ENCODE data around the gene UGT1A9. TPM values are rescaled to one million over a fixed set of nuclear protein-coding genes. Genes with fewer than 3 reads are reported as not detected.

Gene UGT1A9
- total RNA-seq, 2 experiments from 2014 or later: not detected

DNA sequence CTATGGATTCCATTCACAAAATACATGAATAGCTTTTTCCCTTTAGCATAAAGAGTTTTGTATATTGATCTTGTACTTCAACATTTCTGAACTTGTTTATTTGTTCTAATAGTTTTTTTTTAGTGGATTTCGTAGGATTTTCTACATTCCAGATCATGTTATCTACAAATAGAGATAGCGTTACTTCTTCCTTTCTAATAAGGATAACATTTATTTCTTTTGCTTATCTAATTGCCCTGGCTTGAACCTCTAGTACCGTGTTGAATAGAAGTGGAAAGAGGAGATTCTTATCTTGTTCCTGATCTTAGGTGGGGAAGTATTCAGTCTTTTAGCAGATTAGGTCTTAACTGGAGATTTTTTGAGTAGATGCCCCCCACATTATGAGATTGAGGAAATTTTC, 30.5 kb downstream of the UGT1A9 start:
- no peaks in the 10 kb centered on the region for H3K9me3 Mint-ChIP-seq
- H3K4me1 Mint-ChIP-seq (ENCODE audit: low read depth): no peaks in the 10 kb centered on the region
- no peak overlapping the region for H3K27ac Mint-ChIP-seq
- H3K27me3 Mint-ChIP-seq: peaks cover 8% of the 10 kb centered on the region
- no peak overlapping the region for H3K4me3 Mint-ChIP-seq
- no peak for DNase-seq
- CTCF ChIA-PET: no interaction called here
- intact Hi-C loops (cut with micrococcal nuclease): no loop called here
- H3K36me3 Mint-ChIP-seq: no peaks in the 10 kb centered on the region
- POLR2A ChIA-PET: no interaction called here

GRCh38 chr2:233705911-233706506, 34.3 kb downstream of the UGT1A9 start:
- Mint-ChIP-seq H3K36me3 (no peaks in the 10 kb centered on the region), H3K9me3 (no peaks in the 10 kb centered on the region), H3K4me1 (ENCODE audit: low read depth) (no peaks in the 10 kb centered on the region), H3K27ac (no peak overlapping the region), H3K27me3 (peaks cover 9% of the 10 kb centered on the region), H3K4me3 (no peak overlapping the region)
- intact Hi-C loops (cut with micrococcal nuclease): no loop called here
- ChIA-PET POLR2A (no interaction called here), CTCF (no interaction called here)
- DNase-seq: no peak

- POLR2A ChIA-PET: no interaction called here
These were observed 35.0 kb downstream of the UGT1A9 start for GRCh38 chr2:233706720-233707119.

GRCh38 chr2:233707940-233708644, 36.4 kb downstream of the UGT1A9 start:
- Mint-ChIP-seq H3K27ac (no peak overlapping the region), H3K4me1 (ENCODE audit: low read depth) (no peaks in the 10 kb centered on the region), H3K9me3 (no peaks in the 10 kb centered on the region), H3K36me3 (no peaks in the 10 kb centered on the region), H3K27me3 (peaks cover 17% of the 10 kb centered on the region), H3K4me3 (no peak overlapping the region)
- POLR2A ChIA-PET: no interaction called here
- intact Hi-C loops (cut with micrococcal nuclease): no loop called here
- CTCF ChIA-PET: no interaction called here
- DNase-seq: no peak

More at GRCh38 chr2:233706720-233707119, 35.0 kb downstream of the UGT1A9 start:
- intact Hi-C loops (cut with micrococcal nuclease): no loop called here
- Mint-ChIP-seq H3K9me3 (no peaks in the 10 kb centered on the region), H3K27me3 (peaks cover 12% of the 10 kb centered on the region), H3K27ac (no peak overlapping the region), H3K4me1 (ENCODE audit: low read depth) (no peaks in the 10 kb centered on the region), H3K4me3 (no peak overlapping the region), H3K36me3 (no peaks in the 10 kb centered on the region)
- CTCF ChIA-PET: no interaction called here
- DNase-seq: no peak

DNA sequence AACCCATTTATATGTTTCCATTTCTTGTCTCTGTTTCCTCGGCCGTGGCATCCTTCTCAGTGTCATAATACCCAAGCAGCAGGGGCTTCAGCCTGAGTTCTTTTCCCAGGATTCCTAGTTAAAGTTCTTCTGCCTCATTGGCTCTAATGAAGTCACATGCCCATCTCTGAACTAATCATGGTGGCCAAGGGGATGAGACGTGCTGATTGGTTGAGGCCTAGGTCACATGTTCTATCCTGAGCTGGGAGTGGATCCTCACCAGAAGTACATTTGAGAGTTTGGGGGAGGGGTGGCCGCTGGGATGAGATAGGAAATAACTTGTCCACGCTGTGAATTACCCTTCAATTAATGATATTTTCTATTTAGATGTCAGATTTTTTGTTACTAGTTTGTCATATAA, 37.2 kb downstream of the UGT1A9 start:
- Mint-ChIP-seq H3K4me3 (no peak overlapping the region), H3K27me3 (peaks cover 23% of the 10 kb centered on the region), H3K4me1 (ENCODE audit: low read depth) (no peaks in the 10 kb centered on the region), H3K27ac (no peak overlapping the region), H3K9me3 (no peaks in the 10 kb centered on the region), H3K36me3 (no peaks in the 10 kb centered on the region)
- no peak for DNase-seq
- intact Hi-C loops (cut with micrococcal nuclease): no loop called here
- ChIA-PET CTCF (no interaction called here), POLR2A (no interaction called here)

DNA sequence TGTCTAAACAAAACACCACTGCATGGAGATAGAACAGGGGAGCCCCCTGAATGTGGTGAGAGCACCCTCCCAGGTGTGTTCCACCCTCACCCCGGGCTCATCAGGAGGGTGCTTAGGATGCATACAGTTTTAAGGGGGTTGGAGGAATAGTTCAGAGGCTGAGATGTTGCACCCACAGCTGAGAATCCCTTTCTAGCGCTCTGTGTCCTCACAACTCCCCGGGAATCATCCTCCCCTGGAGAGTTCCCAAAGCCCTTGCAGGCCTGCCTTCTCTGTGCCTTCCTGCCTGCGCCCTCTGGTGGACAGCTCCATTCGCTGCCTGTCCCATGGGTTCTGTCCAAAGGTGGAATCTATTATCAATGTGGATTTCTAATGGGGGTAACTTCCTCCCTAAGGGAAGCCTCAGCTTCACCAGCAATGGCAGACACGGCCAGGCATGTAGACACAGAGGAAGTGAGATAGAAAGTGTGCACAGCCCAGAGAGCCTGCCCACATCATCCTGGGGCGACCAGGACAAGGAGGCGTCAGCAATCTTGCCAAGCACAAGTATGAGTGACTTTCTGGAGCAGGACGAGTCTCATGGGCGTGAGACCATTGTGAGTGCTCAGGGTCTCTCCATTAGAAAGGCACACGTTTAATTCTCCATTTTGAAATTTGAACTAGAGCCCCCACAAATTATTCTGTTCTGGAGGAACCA, 39.8 kb downstream of the UGT1A9 start:
- intact Hi-C loops (cut with micrococcal nuclease): loop anchor here (10.0 kb wide), 1 partner anchor 307 kb away; no protein-coding TSS in a partner anchor
- CTCF ChIA-PET: interaction anchor here (0.7 to 2.6 kb wide), 9 partner anchors 8 to 268 kb away, joined by 3 to 6 read pairs (median 3); partner anchors contain the start of gene UGT1A6
- Mint-ChIP-seq H3K27ac (no peak overlapping the region), H3K36me3 (no peaks in the 10 kb centered on the region), H3K4me3 (no peak overlapping the region), H3K27me3 (peaks cover 29% of the 10 kb centered on the region), H3K4me1 (ENCODE audit: low read depth) (no peaks in the 10 kb centered on the region), H3K9me3 (no peaks in the 10 kb centered on the region)
- DNase-seq: peak; percentile 75
- POLR2A ChIA-PET: no interaction called here

DNA sequence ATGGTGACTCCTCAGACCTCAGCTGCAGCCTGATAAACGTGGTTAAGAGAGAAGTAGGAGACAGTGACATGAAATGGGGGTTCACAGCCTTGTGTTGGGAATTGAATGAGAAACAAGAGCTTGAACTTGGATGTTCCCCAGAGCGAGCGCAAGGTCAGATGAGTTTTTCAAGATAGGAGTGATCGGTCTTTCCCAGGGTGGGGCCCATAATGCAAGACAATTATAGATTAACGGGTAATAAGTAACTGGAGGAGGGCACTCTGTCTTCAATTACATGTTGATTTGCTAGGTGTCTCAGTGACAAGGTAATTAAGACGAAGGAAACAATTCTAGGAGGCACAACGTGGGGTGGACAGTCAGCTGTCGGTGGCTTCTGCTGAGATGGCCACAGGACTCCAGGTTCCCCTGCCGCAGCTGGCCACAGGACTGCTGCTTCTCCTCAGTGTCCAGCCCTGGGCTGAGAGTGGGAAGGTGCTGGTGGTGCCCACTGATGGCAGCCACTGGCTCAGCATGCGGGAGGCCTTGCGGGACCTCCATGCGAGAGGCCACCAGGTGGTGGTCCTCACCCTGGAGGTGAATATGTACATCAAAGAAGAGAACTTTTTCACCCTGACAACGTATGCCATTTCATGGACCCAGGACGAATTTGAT, 41.0 kb downstream of the UGT1A9 start, which contains the start of gene UGT1A5:
Gene UGT1A5 (plus strand): TSS at position 297 of the 651 bp plus-strand sequence. CDS start 85 bp downstream, at position 382.
- H3K4me1 Mint-ChIP-seq (ENCODE audit: low read depth): no peaks in the 10 kb centered on the region
- no peak for DNase-seq
- ChIA-PET POLR2A (no interaction called here), CTCF (interaction anchor here (2.6 kb wide), 1 partner anchor 111 kb away, joined by 6 read pairs; no protein-coding TSS in a partner anchor)
- peaks cover 30% of the 10 kb centered on the region for H3K27me3 Mint-ChIP-seq
- H3K36me3 Mint-ChIP-seq: no peaks in the 10 kb centered on the region
- no peak within 1 kb of the TSS for H3K4me3 Mint-ChIP-seq
- intact Hi-C loops (cut with micrococcal nuclease): loop anchor here (10.0 kb wide), 1 partner anchor 308 kb away; no protein-coding TSS in a partner anchor
- H3K9me3 Mint-ChIP-seq: no peaks in the 10 kb centered on the region
- no peak within 1 kb of the TSS for H3K27ac Mint-ChIP-seq

GRCh38 chr2:233713262-233713615, 41.5 kb downstream of the UGT1A9 start:
- Mint-ChIP-seq H3K9me3 (no peaks in the 10 kb centered on the region), H3K4me3 (no peak overlapping the region), H3K36me3 (no peaks in the 10 kb centered on the region), H3K4me1 (ENCODE audit: low read depth) (no peaks in the 10 kb centered on the region), H3K27ac (no peak overlapping the region), H3K27me3 (peaks cover 30% of the 10 kb centered on the region)
- intact Hi-C loops (cut with micrococcal nuclease): loop anchor here (10.0 kb wide), 1 partner anchor 308 kb away; no protein-coding TSS in a partner anchor
- ChIA-PET CTCF (interaction anchor here (2.6 kb wide), 1 partner anchor 111 kb away, joined by 6 read pairs; no protein-coding TSS in a partner anchor), POLR2A (no interaction called here)
- DNase-seq: no peak

- no peak for DNase-seq
- H3K27me3 Mint-ChIP-seq: peaks cover 33% of the 10 kb centered on the region
- no peaks in the 10 kb centered on the region for H3K4me1 Mint-ChIP-seq (ENCODE audit: low read depth)
- no peaks in the 10 kb centered on the region for H3K9me3 Mint-ChIP-seq
- intact Hi-C loops (cut with micrococcal nuclease): loop anchor here (10.0 kb wide), 1 partner anchor 309 kb away; no protein-coding TSS in a partner anchor
- CTCF ChIA-PET: no interaction called here
- H3K4me3 Mint-ChIP-seq: no peak overlapping the region
- POLR2A ChIA-PET: no interaction called here
- H3K27ac Mint-ChIP-seq: no peak overlapping the region
- no peaks in the 10 kb centered on the region for H3K36me3 Mint-ChIP-seq
These were observed 42.4 kb downstream of the UGT1A9 start for GRCh38 chr2:233714121-233714520.

DNA sequence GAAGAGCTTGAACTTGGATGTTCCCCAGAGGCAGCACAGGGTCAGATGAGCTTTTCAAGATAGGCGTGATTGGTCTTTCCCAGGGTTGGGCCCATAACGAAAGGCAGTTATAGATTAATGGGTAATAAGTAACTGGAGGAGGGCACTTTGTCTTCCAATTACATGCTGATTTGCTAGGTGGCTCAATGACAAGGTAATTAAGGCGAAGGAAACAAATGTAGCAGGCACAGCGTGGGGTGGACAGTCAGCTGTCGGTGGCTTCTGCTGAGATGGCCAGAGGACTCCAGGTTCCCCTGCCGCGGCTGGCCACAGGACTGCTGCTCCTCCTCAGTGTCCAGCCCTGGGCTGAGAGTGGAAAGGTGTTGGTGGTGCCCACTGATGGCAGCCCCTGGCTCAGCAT, 46.9 kb downstream of the UGT1A9 start, which contains the start of gene UGT1A4:
Gene UGT1A4 (plus strand): TSS at position 185 of the 400 bp plus-strand sequence. CDS start 85 bp downstream, at position 270.
- Mint-ChIP-seq H3K27ac (no peak within 1 kb of the TSS), H3K27me3 (peaks cover 30% of the 10 kb centered on the region), H3K4me1 (ENCODE audit: low read depth) (no peaks in the 10 kb centered on the region), H3K4me3 (no peak within 1 kb of the TSS), H3K9me3 (no peaks in the 10 kb centered on the region), H3K36me3 (no peaks in the 10 kb centered on the region)
- no peak for DNase-seq
- POLR2A ChIA-PET: no interaction called here
- CTCF ChIA-PET: interaction anchor here (1.1 kb wide), 1 partner anchor 727 kb away, joined by 3 read pairs; no protein-coding TSS in a partner anchor
- intact Hi-C loops (cut with micrococcal nuclease): loop anchor here (10.0 kb wide), 1 partner anchor 314 kb away; no protein-coding TSS in a partner anchor

DNA sequence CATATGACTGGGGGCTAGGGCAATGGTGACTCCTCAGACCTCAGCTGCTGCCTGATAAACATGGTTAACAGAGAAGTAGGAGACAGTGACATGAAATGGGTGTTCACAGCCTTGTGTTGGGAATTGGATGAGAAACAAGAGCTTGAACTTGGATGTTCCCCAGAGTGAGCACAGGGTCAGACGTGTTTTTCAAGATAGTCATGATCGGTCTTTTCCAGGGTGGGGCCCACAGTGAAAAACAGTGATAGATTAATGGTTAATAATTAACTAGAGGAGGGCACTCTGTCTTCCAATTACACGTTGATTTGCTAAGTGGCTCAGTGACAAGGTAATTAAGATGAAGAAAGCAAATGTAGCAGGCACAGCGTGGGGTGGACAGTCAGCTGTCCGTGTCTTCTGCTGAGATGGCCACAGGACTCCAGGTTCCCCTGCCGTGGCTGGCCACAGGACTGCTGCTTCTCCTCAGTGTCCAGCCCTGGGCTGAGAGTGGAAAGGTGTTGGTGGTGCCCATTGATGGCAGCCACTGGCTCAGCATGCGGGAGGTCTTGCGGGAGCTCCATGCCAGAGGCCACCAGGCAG, 57.1 kb downstream of the UGT1A9 start, which contains the start of gene UGT1A3:
Gene UGT1A3 (plus strand): TSS at position 320 of the 579 bp plus-strand sequence. CDS start 85 bp downstream, at position 405.
- Mint-ChIP-seq H3K36me3 (no peaks in the 10 kb centered on the region), H3K4me1 (ENCODE audit: low read depth) (no peaks in the 10 kb centered on the region), H3K27me3 (peaks cover 16% of the 10 kb centered on the region), H3K9me3 (no peaks in the 10 kb centered on the region), H3K4me3 (no peak within 1 kb of the TSS), H3K27ac (no peak within 1 kb of the TSS)
- no peak for DNase-seq
- intact Hi-C loops (cut with micrococcal nuclease): no loop called here
- POLR2A ChIA-PET: no interaction called here
- CTCF ChIA-PET: interaction anchor here (1.0 kb wide), 1 partner anchor 17 kb away, joined by 3 read pairs; no protein-coding TSS in a partner anchor

All from activated CD4-positive, alpha-beta memory T cell treated with anti-CD3 and anti-CD28 coated beads for 36 hours (primary cell).